Renal pelvis (tissue), 4 donors: ENCODE measurements around the gene BCKDHB. TPM values are rescaled to one million over a fixed set of nuclear protein-coding genes. Genes with fewer than 3 reads are reported as not detected.

Experiments used
- DNase-seq: peaks from one replicate; pipeline ENCODE4 v3.0.0-alpha.2; 2013
- polyA plus RNA-seq, 3 donors: library from polyadenylated mRNA; unstranded; fragments of 120-200 nt; gene quantifications; one replicate each; pipeline ENCODE4 v1.2.1, GENCODE V29; 2013; ENCODE audit not compliant: insufficient read length in 3 of 3

Gene BCKDHB
- polyA plus RNA-seq, 3 donors: 24.2 to 31.6 (median 30.3) TPM

GRCh38 chr6:80142586-80142985 lies 36.1 kb downstream of the BCKDHB start:
- DNase-seq: no peak

GRCh38 chr6:80143419-80143937 lies 37.0 kb downstream of the BCKDHB start:
- no peak for DNase-seq

DNA sequence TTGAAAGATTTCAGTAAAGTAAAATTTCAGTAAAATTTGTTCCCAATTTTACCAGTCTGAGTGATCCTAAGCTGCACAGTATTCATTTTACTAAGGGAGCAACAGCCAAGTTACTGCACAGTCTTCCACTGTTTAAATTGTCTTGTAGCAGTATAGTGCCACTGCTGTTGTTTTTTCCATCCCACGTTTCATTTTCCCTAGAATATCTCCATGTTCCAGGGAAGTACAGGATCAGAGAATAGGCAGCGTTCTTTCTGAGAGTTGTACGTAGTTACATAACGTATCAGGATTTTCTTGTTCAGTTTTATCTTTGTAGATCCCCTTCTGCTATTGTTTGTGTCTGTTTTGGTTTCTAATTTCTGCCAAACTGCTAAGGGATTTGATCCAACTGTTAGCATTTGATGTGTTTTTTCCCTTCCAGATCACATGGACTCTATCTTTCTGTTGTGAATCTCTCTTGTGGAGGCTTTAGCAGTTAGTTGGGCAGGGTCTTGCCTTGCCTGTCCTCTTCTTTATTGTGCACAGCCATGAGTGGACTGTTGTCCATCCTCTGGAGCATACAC lies 38.4 kb downstream of the BCKDHB start:
- no peak for DNase-seq

- DNase-seq: no peak
These were observed 39.0 kb downstream of the BCKDHB start for GRCh38 chr6:80145509-80145908.

DNA sequence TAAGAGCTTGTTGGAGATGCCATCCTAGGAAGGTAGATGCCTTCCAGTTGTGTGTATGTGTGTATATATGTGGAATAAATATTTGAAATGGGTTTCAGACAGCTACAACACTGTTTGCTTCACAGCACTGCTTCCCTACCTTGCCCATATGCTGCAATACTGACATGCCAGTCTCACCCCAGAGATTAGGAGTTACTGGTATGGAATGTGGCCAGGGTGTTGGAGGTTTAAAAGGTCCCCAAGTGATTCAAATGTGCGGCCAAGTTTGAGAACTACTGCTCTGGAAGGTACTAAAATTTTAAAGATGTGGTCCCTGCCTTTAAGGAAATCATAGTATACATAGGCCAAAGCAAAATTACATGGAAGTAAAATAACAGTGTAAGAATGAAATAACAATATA lies 39.5 kb downstream of the BCKDHB start:
- no peak for DNase-seq

DNA sequence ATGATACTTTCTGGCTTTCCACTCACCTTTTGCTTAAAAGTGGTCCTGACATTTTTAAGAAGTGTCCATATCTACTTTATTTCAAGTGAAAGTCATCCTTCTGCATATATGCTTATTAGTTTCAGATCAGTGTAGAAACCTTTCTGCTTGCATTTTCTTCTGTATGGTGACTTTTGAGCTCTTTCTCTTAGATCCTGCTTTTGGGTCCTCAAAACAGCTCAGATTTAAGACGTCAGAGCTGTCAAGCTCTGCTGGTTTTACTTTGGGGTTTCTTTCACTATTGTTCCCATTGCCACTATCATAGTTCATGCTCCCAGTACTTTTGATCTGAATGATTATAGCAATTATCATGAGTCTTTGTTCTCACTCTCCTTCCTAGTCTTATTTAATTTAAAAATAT lies 41.7 kb downstream of the BCKDHB start:
- DNase-seq: no peak

DNA sequence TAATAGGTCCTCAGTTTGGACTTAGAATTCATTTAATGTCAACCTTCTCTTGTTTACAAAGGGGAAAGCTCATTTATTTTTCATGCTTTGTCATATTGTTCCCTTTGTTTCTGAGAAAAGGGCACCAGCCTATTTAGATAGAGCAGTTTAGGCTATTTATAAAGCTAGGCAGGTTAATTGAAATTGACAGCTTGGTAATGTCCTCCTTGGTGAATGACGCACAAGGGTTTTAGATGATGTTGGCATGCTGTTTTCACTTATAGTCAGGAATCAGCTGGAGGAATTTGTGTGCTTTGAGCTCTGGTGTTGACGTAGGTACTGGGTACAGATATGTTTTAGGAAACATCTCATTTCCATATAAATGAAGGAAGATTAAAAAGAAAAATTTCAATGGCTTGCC lies 45.2 kb downstream of the BCKDHB start:
- no peak for DNase-seq

- DNase-seq: no peak
These were observed 47.7 kb downstream of the BCKDHB start for GRCh38 chr6:80154160-80154559.

DNA sequence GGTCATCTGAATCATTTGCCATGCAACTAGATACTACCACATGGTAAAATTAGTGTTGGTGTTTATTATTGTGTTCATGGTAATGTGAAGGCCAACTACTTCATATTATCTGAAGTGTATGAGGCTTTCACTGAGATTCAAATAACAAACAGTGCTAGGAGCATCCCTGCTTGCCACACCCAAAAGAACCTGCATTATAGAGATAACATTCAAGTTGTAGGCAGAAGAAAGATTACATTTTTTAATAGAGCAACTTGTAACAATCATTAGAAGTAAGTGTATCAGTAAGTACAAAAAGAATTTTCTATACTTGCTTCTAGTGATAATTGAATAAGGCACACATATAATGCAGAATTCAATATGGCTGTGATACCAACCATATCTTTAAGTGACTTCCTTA lies 49.8 kb downstream of the BCKDHB start:
- DNase-seq: no peak

DNA sequence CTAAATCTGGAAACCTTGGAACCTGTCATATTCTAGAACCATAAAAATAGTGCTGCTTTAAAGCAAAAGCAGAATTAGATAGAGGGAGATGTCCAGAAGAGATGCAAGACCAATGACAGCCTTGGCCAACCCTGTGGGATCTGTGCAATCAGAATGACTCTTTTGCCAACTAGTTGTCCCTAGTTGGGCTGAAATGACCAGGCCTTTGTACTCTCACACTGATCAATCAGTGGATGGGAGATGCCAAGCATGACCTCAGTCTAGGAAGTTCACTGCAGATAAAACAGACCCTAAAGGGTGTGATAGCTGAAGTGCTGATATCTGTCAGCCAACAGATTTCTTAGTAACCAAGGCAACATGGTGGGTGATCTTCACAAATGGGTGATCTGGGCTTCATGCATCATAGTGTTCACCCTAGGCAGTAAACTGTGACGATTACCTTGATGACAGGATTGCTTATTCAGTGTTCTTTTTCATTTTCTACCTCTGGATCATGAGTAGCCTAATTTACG lies 52.1 kb downstream of the BCKDHB start:
- DNase-seq: no peak

- no peak for DNase-seq
These were observed 55.0 kb downstream of the BCKDHB start for GRCh38 chr6:80161434-80161833.

DNA sequence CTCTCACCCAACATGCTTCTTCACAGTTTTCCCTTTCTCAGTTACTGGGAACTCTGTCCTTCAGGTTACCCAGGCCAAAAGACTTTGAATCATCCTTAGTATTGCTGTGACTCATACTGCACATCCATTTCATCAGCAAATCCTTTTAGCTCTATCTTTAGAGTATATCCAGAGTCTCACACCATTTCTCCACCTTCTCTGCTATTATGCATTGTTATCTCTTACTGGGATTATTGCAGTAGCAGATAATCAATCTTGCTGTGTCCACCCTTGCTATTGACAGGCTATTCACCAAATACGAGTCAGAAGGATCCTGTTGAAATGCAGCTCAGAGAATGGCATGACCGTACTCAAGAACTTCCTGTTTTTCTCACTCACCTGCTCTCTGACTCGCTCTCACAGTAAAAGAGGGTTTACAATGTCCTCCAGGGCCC lies 57.3 kb downstream of the BCKDHB start:
- no peak for DNase-seq

- DNase-seq: no peak
These were observed 58.7 kb downstream of the BCKDHB start for GRCh38 chr6:80165143-80165542.

DNA sequence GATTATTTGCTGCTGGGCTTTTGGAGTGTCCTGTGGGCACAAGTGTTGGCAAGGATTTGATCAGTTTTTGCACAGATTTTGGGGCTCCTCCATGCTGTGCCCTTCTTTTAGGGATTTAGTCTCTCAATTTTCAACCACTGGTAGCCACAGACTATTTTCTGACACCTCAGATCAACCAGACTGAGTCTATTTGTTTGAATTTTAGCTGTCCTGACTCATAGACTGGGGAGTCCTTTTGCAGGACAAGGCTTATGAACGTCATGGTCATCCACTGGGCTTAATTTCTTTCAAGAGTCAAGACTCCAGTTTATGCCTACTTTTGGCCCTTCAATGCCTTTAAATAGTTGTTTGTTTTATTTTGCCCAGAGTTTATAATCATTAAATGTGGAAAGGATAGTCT lies 59.3 kb downstream of the BCKDHB start:
- no peak for DNase-seq

GRCh38 chr6:80170433-80170832 lies 64.0 kb downstream of the BCKDHB start:
- DNase-seq: no peak

DNA sequence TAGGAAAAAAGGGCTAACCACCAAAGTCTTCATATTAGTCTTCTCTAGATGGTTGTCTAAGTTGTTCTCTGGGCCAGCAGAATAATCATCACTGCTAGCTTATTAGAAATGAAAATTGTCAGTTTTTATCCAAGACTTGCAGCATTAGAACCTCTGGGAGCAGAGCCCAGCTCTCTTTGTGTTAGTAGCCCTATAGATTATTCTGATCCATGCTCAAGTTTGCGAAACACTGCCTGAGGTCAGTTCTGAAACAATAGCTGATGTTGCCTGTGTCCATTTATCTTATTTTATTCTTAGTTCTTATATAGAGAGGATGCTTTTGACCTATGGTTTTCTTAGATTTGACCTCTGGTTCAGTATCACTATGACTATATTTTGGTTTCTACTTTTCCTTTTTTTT lies 66.9 kb downstream of the BCKDHB start:
- no peak for DNase-seq

DNA sequence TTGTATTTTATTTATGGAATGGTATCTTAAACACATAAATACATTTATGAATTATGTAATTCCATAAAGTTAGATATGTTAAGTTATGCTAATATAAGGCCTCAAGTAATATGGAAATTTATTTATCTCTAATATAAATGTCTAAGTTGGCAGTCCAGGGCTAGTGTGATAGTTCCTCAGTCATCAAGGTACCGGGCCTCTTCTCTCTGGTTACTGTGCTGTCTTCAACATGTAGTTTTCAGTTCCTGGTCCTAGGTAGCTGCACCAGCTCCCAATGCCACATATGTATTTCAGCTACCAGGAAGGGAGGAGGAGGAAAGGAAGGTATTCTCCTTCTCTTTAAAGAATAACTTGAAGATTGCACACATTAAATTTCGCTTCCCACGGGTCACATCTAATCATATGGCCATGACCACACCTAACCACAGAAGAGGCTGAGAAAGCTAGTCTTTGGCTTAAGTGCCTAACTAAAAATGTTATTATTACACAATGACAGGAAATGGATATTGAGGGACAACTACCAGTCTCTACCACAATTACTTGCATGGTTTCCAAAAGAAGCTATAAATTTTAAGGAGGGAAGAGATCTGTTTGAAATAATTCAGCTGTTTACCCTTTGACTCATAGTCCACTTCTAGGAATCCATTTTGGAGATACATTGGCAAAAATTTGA lies 68.6 kb downstream of the BCKDHB start:
- no peak for DNase-seq

- DNase-seq: no peak
These were observed 73.2 kb downstream of the BCKDHB start for GRCh38 chr6:80179695-80180094.

- no peak for DNase-seq
These were observed 75.0 kb downstream of the BCKDHB start for GRCh38 chr6:80181352-80182081.

DNA sequence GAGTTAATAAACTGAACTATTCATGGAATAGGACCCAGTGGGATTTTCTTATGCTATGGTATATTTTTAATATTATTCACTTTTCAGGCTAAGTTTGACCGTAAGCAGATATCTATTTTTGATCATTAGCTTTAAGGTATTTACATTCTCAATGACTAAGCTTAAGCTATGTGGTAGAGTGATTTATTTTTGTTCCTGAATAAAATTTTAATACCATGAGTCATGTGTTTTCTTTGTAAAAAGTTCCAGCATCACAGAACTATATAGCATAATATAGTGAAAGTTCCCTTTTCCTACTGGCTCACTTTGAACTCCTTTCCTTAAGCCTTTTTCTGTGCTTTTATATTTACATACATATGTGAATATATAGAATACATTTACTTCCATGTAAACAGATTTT lies 75.8 kb downstream of the BCKDHB start:
- no peak for DNase-seq

DNA sequence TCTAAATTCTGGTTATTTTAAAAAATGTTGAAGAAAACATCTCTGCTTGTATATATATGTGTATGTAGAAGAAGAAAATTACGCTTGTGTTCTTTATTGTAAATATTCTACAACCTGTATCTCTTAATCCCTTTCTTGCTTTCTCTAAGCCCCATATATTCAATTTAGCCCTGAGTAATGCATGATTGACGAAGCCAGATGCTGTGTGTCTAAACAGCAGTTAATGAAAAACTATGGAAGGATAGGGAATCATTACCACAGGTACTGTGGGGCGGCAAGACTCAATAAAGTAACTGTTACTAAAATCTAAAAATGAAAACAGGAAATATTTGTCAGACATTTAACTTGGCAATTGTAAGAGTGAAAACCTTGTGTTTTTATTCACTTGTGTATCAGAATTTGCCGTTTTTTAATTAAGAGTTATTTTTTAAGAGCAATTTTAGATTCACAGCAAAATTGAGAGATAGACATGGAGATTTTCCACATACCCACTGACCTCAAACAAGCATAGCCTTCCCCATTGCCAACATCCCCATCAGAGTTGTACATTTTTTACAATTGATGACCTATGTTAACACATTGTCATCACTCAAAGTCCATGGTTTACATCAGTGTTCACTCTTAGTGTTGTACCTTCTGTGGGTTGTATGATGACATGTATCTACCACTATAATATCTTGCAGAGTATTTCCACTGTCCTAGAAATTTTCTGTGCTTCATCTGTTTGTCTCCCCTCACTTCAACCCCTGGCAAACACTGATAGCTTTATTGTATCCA lies 76.7 kb downstream of the BCKDHB start:
- DNase-seq: no peak

GRCh38 chr6:80185492-80185891 lies 79.0 kb downstream of the BCKDHB start:
- DNase-seq: no peak
